H9 (cell line): Measurements from ENCODE around the gene NEK11. TPM values are rescaled to one million over a fixed set of nuclear protein-coding genes. Genes with fewer than 3 reads are reported as not detected.
A peak's percentile ranks its signal among the peaks of the same experiment; 100 is the strongest.

Experiments
- DNase-seq: peaks from one replicate; pipeline ENCODE4 v3.0.0-alpha.2; 2017
- H2AFZ ChIP-seq: one replicate; pipeline ENCODE4 v1.6.1; 2013; ENCODE audit warnings: mild to moderate bottlenecking, low read length, control low read depth, moderate library complexity
- H2AK5ac ChIP-seq: 2 replicates; pipeline ENCODE4 v1.6.1; 2013; ENCODE audit warnings: low read length, control low read depth, mixed read lengths; ENCODE audit not compliant: insufficient read length
- H2BK120ac ChIP-seq: one replicate; pipeline ENCODE4 v1.6.1; 2013; ENCODE audit warnings: low read depth, mild to moderate bottlenecking, low read length, control low read depth, inconsistent platforms; ENCODE audit not compliant: poor library complexity, severe bottlenecking
- H2BK12ac ChIP-seq: 2 replicates; pipeline ENCODE4 v1.6.1; 2013; ENCODE audit warnings: low read length, control low read depth, mixed read lengths, low read depth; ENCODE audit not compliant: insufficient read length
- H2BK15ac ChIP-seq: 2 replicates; pipeline ENCODE4 v1.6.1; 2013; ENCODE audit warnings: low read depth, low read length, control low read depth
- H2BK20ac ChIP-seq: one replicate; pipeline ENCODE4 v1.6.1; 2013; ENCODE audit warnings: low read depth, mild to moderate bottlenecking, low read length, control low read depth, inconsistent platforms; ENCODE audit not compliant: poor library complexity, severe bottlenecking
- H2BK5ac ChIP-seq: 2 replicates; pipeline ENCODE4 v1.6.1; 2013; ENCODE audit warnings: low read length, control low read depth, mixed read lengths; ENCODE audit not compliant: insufficient read length
- H3K14ac ChIP-seq: 2 replicates; pipeline ENCODE4 v1.6.1; 2013; ENCODE audit warnings: low read length, control low read depth; ENCODE audit not compliant: insufficient read depth
- H3K18ac ChIP-seq: 2 replicates; pipeline ENCODE4 v1.6.1; 2013; ENCODE audit warnings: low read depth, mild to moderate bottlenecking, mixed read lengths, low read length, control low read depth; ENCODE audit not compliant: insufficient read length
- H3K23ac ChIP-seq: 2 replicates; pipeline ENCODE4 v1.6.1; 2013; ENCODE audit warnings: low read length, control low read depth, mixed read lengths, low read depth; ENCODE audit not compliant: insufficient read length
- H3K23me2 ChIP-seq: 2 replicates; pipeline ENCODE4 v1.6.1; 2013; ENCODE audit warnings: low read depth, mild to moderate bottlenecking, mixed read lengths, low read length, control low read depth; ENCODE audit not compliant: insufficient read length, poor library complexity, severe bottlenecking
- H3K27ac ChIP-seq: 2 replicates; pipeline ENCODE4 v1.5.1; 2013; ENCODE audit warnings: low read length, control low read depth, mixed read lengths, low read depth; ENCODE audit not compliant: insufficient read length
- H3K27me3 ChIP-seq: 2 replicates; pipeline ENCODE4 v1.6.1; 2013; ENCODE audit warnings: low read length, control low read depth, inconsistent platforms; ENCODE audit not compliant: insufficient read depth
- H3K4ac ChIP-seq: 2 replicates; pipeline ENCODE4 v1.6.1; 2013; ENCODE audit warnings: low read depth, mild to moderate bottlenecking, control low read depth, inconsistent platforms, low read length, moderate library complexity
- H3K4me1 ChIP-seq: 2 replicates; pipeline ENCODE4 v1.6.1; 2013; ENCODE audit warnings: low read length, control low read depth, inconsistent platforms; ENCODE audit not compliant: insufficient read depth
- H3K4me2 ChIP-seq: 2 replicates; pipeline ENCODE4 v1.6.1; 2013; ENCODE audit warnings: low read length, control low read depth, mixed read lengths; ENCODE audit not compliant: insufficient read length, insufficient read depth
- H3K56ac ChIP-seq: 2 replicates; pipeline ENCODE4 v1.6.1; 2013; ENCODE audit warnings: low read depth, mild to moderate bottlenecking, mixed read lengths, low read length, control low read depth; ENCODE audit not compliant: insufficient read length
- H3K79me1 ChIP-seq: 2 replicates; pipeline ENCODE4 v1.6.1; 2013; ENCODE audit warnings: low read depth, mild to moderate bottlenecking, moderate library complexity, low read length, control low read depth, inconsistent platforms; ENCODE audit not compliant: insufficient read depth, poor library complexity, severe bottlenecking
- H3K79me2 ChIP-seq: 2 replicates; pipeline ENCODE4 v1.6.1; 2013; ENCODE audit warnings: low read length, control low read depth, inconsistent platforms; ENCODE audit not compliant: insufficient read depth
- H3K9ac ChIP-seq: 2 replicates; pipeline ENCODE4 v1.6.1; 2013; ENCODE audit warnings: low read length, control low read depth, mixed read lengths; ENCODE audit not compliant: insufficient read length; ENCODE audit errors: extremely low read depth
- H3K9me3 ChIP-seq: one replicate; pipeline ENCODE4 v1.6.1; 2013; ENCODE audit warnings: low read depth, low read length, inconsistent platforms; ENCODE audit not compliant: control insufficient read depth
- H3T11ph ChIP-seq: one replicate; pipeline ENCODE4 v1.6.1; 2013; ENCODE audit warnings: mild to moderate bottlenecking, low read length, control low read depth, inconsistent platforms
- H4K20me1 ChIP-seq: one replicate; pipeline ENCODE4 v1.6.1; 2013; ENCODE audit not compliant: control insufficient read depth, insufficient read length, insufficient read depth
- H4K5ac ChIP-seq: 2 replicates; pipeline ENCODE4 v1.6.1; 2013; ENCODE audit warnings: low read depth, mild to moderate bottlenecking, mixed read lengths, low read length, control low read depth; ENCODE audit not compliant: insufficient read length
- H4K8ac ChIP-seq: replicated peaks from 2 replicates; pipeline ENCODE4 v1.6.1; 2013; ENCODE audit warnings: low read length, control low read depth, mixed read lengths, low read depth; ENCODE audit not compliant: insufficient read length
- H4K91ac ChIP-seq: 2 replicates; pipeline ENCODE4 v1.6.1; 2013; ENCODE audit warnings: low read depth, mild to moderate bottlenecking, moderate library complexity, mixed read lengths, low read length, control low read depth; ENCODE audit not compliant: insufficient read length
- H3K27ac Mint-ChIP-seq, 3 experiments: 2 replicates in 2 of 3; 3 replicates in 1 of 3; pipeline ENCODE4 v1.8.0; 2020 to 2021; ENCODE audit warnings: mixed read lengths in 3 of 3, mild to moderate bottlenecking in 1 of 3, moderate library complexity in 1 of 3
- H3K27me3 Mint-ChIP-seq: 2 replicates; pipeline ENCODE4 v1.8.0; 2021; ENCODE audit warnings: low read depth, mild to moderate bottlenecking, moderate library complexity, mixed read lengths
- H3K36me3 Mint-ChIP-seq, 3 experiments: 2 replicates in 2 of 3; 3 replicates in 1 of 3; pipeline ENCODE4 v1.8.0; 2020 to 2021; ENCODE audit warnings: low read depth in 3 of 3, mixed read lengths in 3 of 3; ENCODE audit not compliant: insufficient read depth in 1 of 3
- H3K4me1 Mint-ChIP-seq, 2 experiments: 2 replicates each; pipeline ENCODE4 v1.8.0; 2020; ENCODE audit warnings: mixed read lengths in 2 of 2
- H3K4me3 Mint-ChIP-seq, 2 experiments: 2 replicates in 1 of 2; 3 replicates in 1 of 2; pipeline ENCODE4 v1.8.0; 2020 to 2021; ENCODE audit warnings: mild to moderate bottlenecking in 2 of 2, mixed read lengths in 2 of 2, moderate library complexity in 1 of 2
- H3K9me3 Mint-ChIP-seq, 2 experiments: 2 replicates in 1 of 2; 3 replicates in 1 of 2; pipeline ENCODE4 v1.8.0; 2020; ENCODE audit warnings: mild to moderate bottlenecking in 2 of 2, mixed read lengths in 2 of 2, moderate library complexity in 1 of 2
- CTCF ChIP-seq: fragments of 200-600 bp; sonication (generic); conservative IDR thresholded peaks from 3 replicates; pipeline ENCODE4 v1.8.0; 2021; ENCODE audit warnings: antibody characterized with exemption, mild to moderate bottlenecking
- WGBS: extraction: QIAGEN DNeasy Blood & Tissue Kit; methylation state at CpG from one replicate; pipeline ENCODE4 v1.1.7; 2013; ENCODE audit warnings: missing lambda C conversion rate, low lambda C conversion rate, mixed read lengths; ENCODE audit not compliant: insufficient read length; ENCODE audit errors: extremely low coverage; 5-methylcytosine and 5-hydroxymethylcytosine counted together
- long read RNA-seq: library from polyadenylated mRNA; unstranded; transcript quantifications from one replicate; pipeline ENCODE4 v2.0.0, GENCODE V29; 2020
- total RNA-seq: library from RNA; stranded (reverse); gene quantifications from 2 replicates; pipeline ENCODE4 v1.2.1, GENCODE V29; 2021

NEK11 gene, protein sequence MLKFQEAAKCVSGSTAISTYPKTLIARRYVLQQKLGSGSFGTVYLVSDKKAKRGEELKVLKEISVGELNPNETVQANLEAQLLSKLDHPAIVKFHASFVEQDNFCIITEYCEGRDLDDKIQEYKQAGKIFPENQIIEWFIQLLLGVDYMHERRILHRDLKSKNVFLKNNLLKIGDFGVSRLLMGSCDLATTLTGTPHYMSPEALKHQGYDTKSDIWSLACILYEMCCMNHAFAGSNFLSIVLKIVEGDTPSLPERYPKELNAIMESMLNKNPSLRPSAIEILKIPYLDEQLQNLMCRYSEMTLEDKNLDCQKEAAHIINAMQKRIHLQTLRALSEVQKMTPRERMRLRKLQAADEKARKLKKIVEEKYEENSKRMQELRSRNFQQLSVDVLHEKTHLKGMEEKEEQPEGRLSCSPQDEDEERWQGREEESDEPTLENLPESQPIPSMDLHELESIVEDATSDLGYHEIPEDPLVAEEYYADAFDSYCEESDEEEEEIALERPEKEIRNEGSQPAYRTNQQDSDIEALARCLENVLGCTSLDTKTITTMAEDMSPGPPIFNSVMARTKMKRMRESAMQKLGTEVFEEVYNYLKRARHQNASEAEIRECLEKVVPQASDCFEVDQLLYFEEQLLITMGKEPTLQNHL
- 1.3 and 2.5 TPM in 2 replicates for total RNA-seq
- long read RNA-seq, partial matches to known transcripts, result 1 of 8 reads
- long read RNA-seq, other reads (novel, unspliced or antisense), result 7 of 8 reads

- Mint-ChIP-seq H3K4me3 (peak within 1 kb of the TSS; percentile 83 to 84), H3K27me3 (no peaks in the 10 kb centered on the region), H3K27ac (peak within 1 kb of the TSS; percentile 40 to 96 (median 65); a peak in 4 of 7 replicates), H3K4me1 (peaks cover 18 to 20% of the 10 kb centered on the region in 2 experiments), H3K9me3 (no peaks in the 10 kb centered on the region), H3K36me3 (peaks cover 4 to 14% (median 13%) of the 10 kb centered on the region in 3 experiments; a peak in 6 of 7 replicates)
- H4K5ac ChIP-seq, result no peak within 1 kb of the TSS
- H3T11ph ChIP-seq, result no peak within 1 kb of the TSS
- H3K79me1 ChIP-seq, result no peaks in the 10 kb centered on the region
- whole genome bisulfite sequencing, result no CpG with 5 or more reads among the region's 56 CpGs
- peak within 1 kb of the TSS; percentile 79; the same call in 1 of the 2 replicates for H3K14ac ChIP-seq
- H3K4me2 ChIP-seq, result peak within 1 kb of the TSS; percentile 39
- no peak within 1 kb of the TSS for H4K91ac ChIP-seq
- peaks cover 3% of the 10 kb centered on the region for H3K23me2 ChIP-seq
- H3K27ac ChIP-seq, result no peak within 1 kb of the TSS
- peak; percentile 78 for DNase-seq
- no peak within 1 kb of the TSS for H2BK12ac ChIP-seq
- H3K4ac ChIP-seq, result no peak within 1 kb of the TSS
- H3K27me3 ChIP-seq, result no peaks in the 10 kb centered on the region
- no peak for TF ChIP-seq CTCF
- no peak within 1 kb of the TSS for H2BK5ac ChIP-seq
- no peaks in the 10 kb centered on the region for H3K4me1 ChIP-seq
- no peaks in the 10 kb centered on the region for H3K9me3 ChIP-seq
- H3K18ac ChIP-seq, result peak within 1 kb of the TSS; percentile 44
- H3K56ac ChIP-seq, result no peak within 1 kb of the TSS
- H4K20me1 ChIP-seq, result no peaks in the 10 kb centered on the region
- H3K23ac ChIP-seq, result no peak within 1 kb of the TSS
- H3K9ac ChIP-seq, result no peak within 1 kb of the TSS
- H3K79me2 ChIP-seq, result no peaks in the 10 kb centered on the region
- no peak within 1 kb of the TSS for H2BK15ac ChIP-seq
- H2BK120ac ChIP-seq, result no peak within 1 kb of the TSS
- H2BK20ac ChIP-seq, result no peak within 1 kb of the TSS
- no peak within 1 kb of the TSS for H4K8ac ChIP-seq
- no peak within 1 kb of the TSS for H2AFZ ChIP-seq
- H2AK5ac ChIP-seq, result no peak within 1 kb of the TSS
These were observed at the start of gene NEK11, which contains the start of gene ASTE1 for GRCh38 chr3:131026321-131027151. NEK11 (plus strand) TSS chr3:131026877; CDS start chr3:131029709, 2,832 bp downstream. ASTE1 (minus strand) TSS chr3:131026825; CDS start chr3:131025306, 1,519 bp downstream.
